HAP-1 (cell line): Measurements from ENCODE around the gene GOLGA2.

Experiments used
- DNase-seq, 2 experiments: peaks; one replicate each; pipeline ENCODE4 v3.0.0-alpha.2; 2016 to 2020; ENCODE audit warnings: low spot score in 2 of 2
- H3K27me3 ChIP-seq: fragments of 250-450 bp; sonication (Bioruptor Pico); 2 replicates; pipeline ENCODE4 v1.5.1; 2020; ENCODE audit warnings: low read depth, mild to moderate bottlenecking, moderate library complexity
- H3K36me3 ChIP-seq: fragments of 250-450 bp; sonication (Bioruptor Pico); replicated peaks from 2 replicates; pipeline ENCODE4 v1.5.1; 2020; ENCODE audit warnings: mild to moderate bottlenecking
- H3K4me1 ChIP-seq: fragments of 250-450 bp; sonication (Bioruptor Pico); 2 replicates; pipeline ENCODE4 v1.5.1; 2020; ENCODE audit warnings: mild to moderate bottlenecking
- H3K4me3 ChIP-seq: fragments of 250-450 bp; sonication (Bioruptor Pico); 2 replicates; pipeline ENCODE4 v1.5.1; 2020; ENCODE audit warnings: mild to moderate bottlenecking, moderate library complexity
- H3K9me3 ChIP-seq: fragments of 250-450 bp; sonication (Bioruptor Pico); 2 replicates; pipeline ENCODE4 v1.5.1; 2020; ENCODE audit warnings: mild to moderate bottlenecking, moderate library complexity
- in situ Hi-C: fragments of 300-500 bp; cut with MboI; formaldehyde crosslinking; loops from 3 replicates; pipeline ENCODE4 v1.14.3; 2020; ENCODE audit warnings: low sequenced_read_pairs, inconsistent platforms, mixed read lengths

Gene GOLGA2

DNA sequence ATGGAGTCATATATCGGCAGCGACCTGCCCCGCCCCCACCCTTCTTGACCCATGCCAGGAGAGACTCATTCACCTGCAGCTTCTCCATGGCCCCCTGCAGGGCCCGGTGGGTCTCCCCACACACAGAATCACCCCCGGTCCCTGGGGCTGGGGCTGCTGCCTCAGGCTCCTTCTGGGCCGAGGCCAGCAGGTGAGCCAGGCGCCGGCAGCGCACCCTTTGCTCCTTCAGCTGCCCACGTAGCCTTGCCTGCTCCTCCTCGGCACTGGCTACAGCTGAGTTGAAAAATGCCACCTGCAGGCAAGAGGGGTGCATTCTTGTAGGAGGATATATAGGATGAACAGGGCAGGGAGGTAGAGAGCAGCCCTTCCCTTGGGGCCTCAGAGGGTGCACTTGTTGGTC lies 17.9 kb downstream of the GOLGA2 start:
- no peak for DNase-seq
- Histone ChIP-seq H3K4me1 (no peaks in the 10 kb centered on the region; the same call in 1 of the 2 replicates), H3K36me3 (peaks cover 50% of the 10 kb centered on the region), H3K9me3 (no peaks in the 10 kb centered on the region), H3K27me3 (no peaks in the 10 kb centered on the region), H3K4me3 (no peak overlapping the region)
- in situ Hi-C loops, result no loop called here

DNA sequence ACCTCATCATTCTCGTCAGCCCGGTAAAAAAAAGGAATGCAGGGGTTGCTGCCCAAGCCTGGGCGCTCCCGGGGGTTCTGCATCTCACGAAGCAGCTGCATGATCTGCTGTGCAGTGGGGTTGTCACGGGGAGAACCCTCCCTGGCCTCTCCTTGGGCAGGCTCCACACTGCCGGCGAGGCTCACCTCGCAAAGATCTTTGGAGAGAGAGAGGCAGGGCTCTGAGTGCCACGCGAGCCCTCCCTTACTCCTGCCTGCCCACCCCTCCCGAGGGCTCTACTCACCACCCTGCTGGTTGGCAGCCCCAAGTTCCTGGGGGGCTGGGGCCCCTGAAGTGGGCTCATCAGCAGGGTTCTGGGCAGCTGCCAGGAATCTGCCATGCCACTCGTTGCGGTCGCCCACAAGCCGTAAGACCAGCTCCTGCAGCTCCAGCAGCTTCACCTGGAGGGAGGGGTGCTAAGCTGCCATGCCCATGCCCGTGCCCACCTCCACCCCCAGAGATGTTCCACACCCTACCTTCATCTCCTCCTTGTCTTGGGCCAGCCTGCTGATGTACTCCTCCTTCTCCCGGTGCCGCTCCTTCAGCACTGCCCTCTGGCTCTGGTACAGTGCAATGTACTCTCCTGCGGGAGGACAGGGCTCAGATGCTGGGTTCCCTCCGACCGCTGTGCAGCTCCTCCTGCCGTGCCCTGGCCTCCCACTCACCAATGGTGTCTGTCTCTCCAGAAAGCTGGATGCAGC lies 18.6 kb downstream of the GOLGA2 start:
- Histone ChIP-seq H3K9me3 (no peaks in the 10 kb centered on the region), H3K4me1 (no peaks in the 10 kb centered on the region; the same call in 1 of the 2 replicates), H3K36me3 (peaks cover 44% of the 10 kb centered on the region), H3K27me3 (no peaks in the 10 kb centered on the region), H3K4me3 (no peak overlapping the region)
- DNase-seq, result no peak
- in situ Hi-C loops, result no loop called here

DNA sequence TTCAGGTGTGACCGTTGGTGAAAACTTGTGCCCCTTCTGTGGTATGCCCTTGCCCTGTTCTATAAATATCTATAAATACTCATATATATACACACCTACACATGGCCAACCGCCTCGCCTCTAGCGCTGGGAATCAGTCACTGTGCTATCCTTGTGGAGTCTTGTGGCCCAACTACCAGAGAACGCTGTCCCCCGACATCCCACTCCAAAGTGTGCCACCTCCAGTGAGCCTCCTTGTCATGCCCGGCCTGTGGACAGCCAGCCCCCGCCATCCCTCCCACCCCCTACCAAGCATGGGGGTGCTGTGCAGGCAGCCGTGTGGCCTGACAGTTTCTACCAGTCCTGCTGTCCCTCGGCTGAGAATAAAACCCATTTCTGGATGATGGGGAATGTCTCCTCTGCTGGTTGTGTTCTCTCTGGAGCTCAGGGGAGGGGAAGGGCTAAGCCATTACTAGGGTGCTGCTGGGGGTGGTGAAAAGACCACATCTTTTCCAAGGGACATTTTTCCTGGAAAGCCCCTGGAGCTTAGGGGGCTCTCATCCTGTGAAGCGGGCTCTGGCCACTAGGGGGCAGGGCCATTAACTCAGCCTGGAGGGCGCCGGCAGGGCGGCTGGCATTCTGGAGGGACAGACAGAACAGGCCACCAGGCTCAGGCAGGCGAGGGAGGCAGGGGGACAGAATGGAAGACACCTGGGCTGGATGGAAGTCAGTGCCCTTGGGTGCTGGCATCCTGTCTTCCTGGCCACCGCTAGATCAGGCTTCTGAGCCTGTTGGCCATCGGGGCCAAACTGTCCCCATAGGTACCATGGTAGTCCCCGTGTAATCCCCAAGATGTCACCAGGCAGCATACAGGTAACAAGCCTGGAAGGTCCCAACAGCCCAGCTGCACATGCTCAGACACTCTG lies 20.7 kb downstream of the GOLGA2 start:
- H3K9me3 ChIP-seq, result no peaks in the 10 kb centered on the region
- in situ Hi-C loops, result no loop called here
- H3K4me1 ChIP-seq, result no peaks in the 10 kb centered on the region; the same call in 1 of the 2 replicates
- no peaks in the 10 kb centered on the region for H3K27me3 ChIP-seq
- peak; percentile 59 to 85 for DNase-seq
- no peak overlapping the region for H3K4me3 ChIP-seq
- peaks cover 25% of the 10 kb centered on the region for H3K36me3 ChIP-seq

DNA sequence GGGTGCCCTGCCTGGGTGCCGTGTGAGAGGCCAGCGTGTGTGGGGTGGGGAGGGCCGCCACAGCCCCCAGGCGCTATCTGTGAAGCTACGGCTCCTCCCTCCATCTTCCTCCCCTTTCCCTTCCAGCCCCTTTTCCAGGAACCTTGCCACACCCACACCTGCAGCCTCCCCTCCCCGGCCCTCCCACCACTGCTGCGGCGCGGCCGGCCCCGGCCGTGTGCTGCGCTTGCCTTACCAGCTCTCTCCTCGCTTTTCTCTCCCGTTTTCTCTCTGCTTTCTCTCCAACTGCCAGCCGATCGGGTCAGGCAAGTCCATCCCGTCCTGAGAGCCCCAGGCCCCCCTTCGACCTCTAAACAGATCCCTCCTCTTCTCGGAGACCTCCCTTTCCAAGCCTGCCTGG lies 21.4 kb downstream of the GOLGA2 start:
- Histone ChIP-seq H3K36me3 (peaks cover 18% of the 10 kb centered on the region), H3K9me3 (no peaks in the 10 kb centered on the region), H3K4me1 (no peaks in the 10 kb centered on the region; the same call in 1 of the 2 replicates), H3K4me3 (no peak overlapping the region), H3K27me3 (no peaks in the 10 kb centered on the region)
- in situ Hi-C loops, result no loop called here
- DNase-seq, result no peak

DNA sequence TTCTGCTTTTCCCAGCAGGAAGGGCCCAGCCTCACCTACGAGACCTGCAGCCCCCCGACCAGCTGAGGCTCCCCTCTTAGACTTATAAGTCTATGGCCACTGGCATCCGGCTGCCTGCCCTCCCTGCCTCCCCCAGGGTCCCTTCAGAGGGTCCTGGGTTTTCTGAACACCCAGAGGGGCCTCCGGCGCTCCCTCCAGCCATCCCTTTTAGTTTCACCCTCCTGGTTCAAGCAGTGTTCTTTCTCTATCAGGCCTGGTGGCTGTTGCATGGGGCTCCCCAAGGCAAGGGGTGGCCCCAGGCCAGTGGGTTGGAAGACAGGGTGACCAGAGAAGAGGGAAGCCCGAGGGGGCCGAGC lies 21.8 kb downstream of the GOLGA2 start:
- H3K27me3 ChIP-seq, result no peaks in the 10 kb centered on the region
- no peak overlapping the region for H3K4me3 ChIP-seq
- H3K9me3 ChIP-seq, result no peaks in the 10 kb centered on the region
- H3K4me1 ChIP-seq, result no peaks in the 10 kb centered on the region; the same call in 1 of the 2 replicates
- in situ Hi-C loops, result no loop called here
- peaks cover 14% of the 10 kb centered on the region for H3K36me3 ChIP-seq
- no peak for DNase-seq

DNA sequence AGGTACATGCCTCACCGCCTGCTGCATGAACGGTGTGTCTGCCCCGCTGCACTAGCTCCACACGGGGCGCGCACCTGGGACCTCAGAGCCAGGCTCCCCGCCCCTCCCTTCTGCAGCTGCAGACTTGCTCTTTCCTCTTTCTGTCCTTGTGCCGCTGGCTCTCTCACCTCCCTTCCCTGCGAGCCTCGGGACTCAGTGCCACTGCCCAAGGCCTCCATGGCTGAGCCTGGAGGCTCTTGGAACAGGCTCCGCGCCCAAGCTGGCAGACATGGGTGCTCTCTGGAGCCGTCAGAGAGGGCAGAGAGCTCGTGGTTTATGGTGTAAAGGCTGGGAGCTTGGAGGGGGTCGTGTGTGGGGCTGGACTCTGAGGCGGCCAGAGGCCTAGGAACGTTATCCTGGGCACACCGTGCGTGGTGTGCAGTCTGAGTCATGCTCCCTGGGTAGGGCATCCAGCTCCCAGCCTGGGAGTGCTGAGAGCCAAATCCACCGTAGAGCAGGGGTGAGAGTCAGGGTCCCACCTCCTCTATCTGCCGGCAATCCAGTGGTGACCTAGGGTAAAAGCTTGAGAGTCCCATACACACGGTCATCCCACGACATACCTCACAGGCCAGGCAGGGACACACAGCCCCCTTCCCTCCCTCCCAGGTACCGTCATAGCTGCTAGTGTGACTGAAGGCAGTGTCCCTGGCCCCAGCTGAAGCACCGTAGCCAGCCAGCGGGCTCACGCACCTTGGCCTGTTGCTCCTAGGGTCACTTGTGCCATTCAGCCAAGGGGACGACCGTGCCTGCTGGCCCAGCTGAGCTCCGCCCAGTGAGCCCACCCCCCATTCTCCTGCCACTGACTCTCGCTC lies 22.4 kb downstream of the GOLGA2 start:
- Histone ChIP-seq H3K36me3 (peaks cover 9% of the 10 kb centered on the region; the same call in 1 of the 2 replicates), H3K9me3 (no peaks in the 10 kb centered on the region), H3K4me1 (no peaks in the 10 kb centered on the region; the same call in 1 of the 2 replicates), H3K4me3 (no peak overlapping the region), H3K27me3 (no peaks in the 10 kb centered on the region)
- DNase-seq, result no peak
- in situ Hi-C loops, result no loop called here

DNA sequence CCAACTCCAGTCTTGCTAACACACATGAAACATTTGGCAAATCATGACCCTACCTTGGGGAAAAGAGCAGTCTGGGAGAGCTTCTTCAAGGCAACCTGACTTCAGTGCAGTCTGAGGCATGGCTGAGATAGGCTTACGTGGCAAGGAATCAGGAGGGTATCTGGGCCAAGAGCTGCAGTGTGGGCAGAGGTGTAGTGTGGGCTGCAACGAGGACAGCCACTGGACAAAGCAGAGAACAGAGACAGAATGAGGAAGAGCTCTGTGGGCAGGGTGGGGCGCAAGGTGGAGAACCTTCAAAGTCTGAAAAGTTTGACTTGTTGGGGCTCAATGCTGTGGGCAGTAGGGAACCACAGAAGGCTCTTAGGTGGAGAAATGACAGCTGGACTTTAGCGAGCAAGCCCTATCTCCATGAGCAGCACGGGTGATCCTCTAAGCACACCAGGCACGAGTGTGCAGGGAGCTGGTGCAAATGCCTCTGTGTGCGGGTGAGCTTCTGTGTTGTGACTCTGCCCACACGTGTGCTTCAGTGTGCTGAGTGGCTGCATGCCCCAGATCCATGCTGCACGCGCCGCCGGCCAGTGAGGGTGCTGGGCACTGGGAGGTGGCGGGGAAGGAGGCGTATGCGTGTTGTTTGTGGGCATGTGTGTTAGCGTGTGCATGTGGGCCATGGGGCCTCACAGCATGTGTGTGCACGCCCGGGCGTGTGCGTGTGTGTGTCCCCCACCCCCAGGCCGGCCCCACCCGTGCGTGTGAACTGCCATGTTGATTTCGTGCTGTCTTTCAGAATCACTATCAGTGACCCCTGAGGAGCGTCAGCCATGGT lies 23.3 kb downstream of the GOLGA2 start:
- DNase-seq, result no peak
- no peak overlapping the region for H3K4me3 ChIP-seq

DNA sequence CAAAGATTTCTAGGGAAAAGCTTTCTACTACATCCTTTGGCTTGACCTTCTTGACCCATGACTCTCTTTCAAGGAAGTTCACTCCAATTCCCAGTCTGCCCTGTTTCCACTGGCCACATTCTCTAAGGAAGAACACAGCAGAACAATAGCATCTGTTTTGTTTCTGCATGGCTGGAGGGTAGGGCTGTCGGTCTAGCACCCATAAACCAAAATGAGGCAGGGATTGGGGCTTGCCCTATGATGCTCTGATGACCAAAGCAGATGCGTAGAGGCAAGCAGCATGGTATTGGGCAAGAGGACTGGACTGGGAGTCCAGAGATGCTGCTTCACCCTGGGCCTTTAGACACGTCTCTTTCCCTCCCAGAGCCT lies 24.1 kb downstream of the GOLGA2 start:
- Histone ChIP-seq H3K9me3 (no peaks in the 10 kb centered on the region), H3K4me3 (no peak overlapping the region), H3K27me3 (no peaks in the 10 kb centered on the region), H3K36me3 (peaks cover 3% of the 10 kb centered on the region), H3K4me1 (no peaks in the 10 kb centered on the region; the same call in 1 of the 2 replicates)
- DNase-seq, result no peak
- in situ Hi-C loops, result no loop called here

More for the DNA sequence above, 23.3 kb downstream of the GOLGA2 start:
- peaks cover 7% of the 10 kb centered on the region for H3K36me3 ChIP-seq
- no peaks in the 10 kb centered on the region; the same call in 1 of the 2 replicates for H3K4me1 ChIP-seq
- in situ Hi-C loops, result no loop called here
- H3K27me3 ChIP-seq, result no peaks in the 10 kb centered on the region
- no peaks in the 10 kb centered on the region for H3K9me3 ChIP-seq

DNA sequence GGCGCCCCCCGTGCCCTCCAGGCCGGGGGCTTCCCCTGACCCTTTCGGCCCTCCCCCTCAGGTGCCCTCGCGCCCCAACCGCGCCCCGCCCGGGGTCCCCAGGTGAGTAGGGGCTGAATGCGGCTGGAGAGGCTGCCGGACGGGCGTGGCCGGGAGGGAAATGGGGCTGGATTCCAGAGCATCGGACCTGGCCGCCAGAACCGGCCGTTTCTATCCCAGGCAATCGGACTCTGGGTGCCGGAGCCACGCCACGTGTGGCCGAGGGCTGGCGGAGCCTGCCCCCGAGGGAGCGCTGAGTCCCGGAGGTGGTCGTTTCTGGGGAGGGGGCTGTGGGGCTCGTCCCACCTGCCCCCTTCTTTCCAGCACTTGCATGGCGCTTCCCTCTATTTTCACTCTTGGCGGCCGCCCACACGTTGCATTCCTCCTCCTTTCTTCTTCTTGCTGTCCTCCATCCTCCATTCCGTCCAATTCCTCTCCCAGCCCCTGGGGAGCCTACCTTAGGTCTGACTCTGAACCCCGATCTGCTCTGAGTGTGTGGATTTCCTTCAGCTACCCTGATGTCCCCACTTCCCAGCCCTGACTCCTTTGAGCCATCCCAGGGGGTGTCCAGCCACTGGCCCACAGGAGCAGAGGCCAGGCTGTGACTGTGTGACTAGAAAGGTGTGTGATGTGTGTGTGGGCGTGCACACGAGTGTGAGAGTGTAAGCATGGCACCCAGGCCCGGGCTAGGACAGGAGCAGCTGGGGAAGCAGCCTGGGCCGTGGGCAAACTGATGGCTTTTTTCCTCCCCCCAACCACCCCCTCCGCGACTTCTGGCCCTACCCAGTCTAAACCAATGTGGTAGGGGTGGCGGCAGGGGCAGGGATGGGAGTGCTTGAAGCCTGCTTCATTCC lies 24.7 kb downstream of the GOLGA2 start:
- Histone ChIP-seq H3K27me3 (no peaks in the 10 kb centered on the region), H3K9me3 (no peaks in the 10 kb centered on the region), H3K4me3 (no peak overlapping the region), H3K36me3 (peaks cover 3% of the 10 kb centered on the region; the same call in 1 of the 2 replicates), H3K4me1 (no peaks in the 10 kb centered on the region; the same call in 1 of the 2 replicates)
- in situ Hi-C loops, result no loop called here
- no peak for DNase-seq

DNA sequence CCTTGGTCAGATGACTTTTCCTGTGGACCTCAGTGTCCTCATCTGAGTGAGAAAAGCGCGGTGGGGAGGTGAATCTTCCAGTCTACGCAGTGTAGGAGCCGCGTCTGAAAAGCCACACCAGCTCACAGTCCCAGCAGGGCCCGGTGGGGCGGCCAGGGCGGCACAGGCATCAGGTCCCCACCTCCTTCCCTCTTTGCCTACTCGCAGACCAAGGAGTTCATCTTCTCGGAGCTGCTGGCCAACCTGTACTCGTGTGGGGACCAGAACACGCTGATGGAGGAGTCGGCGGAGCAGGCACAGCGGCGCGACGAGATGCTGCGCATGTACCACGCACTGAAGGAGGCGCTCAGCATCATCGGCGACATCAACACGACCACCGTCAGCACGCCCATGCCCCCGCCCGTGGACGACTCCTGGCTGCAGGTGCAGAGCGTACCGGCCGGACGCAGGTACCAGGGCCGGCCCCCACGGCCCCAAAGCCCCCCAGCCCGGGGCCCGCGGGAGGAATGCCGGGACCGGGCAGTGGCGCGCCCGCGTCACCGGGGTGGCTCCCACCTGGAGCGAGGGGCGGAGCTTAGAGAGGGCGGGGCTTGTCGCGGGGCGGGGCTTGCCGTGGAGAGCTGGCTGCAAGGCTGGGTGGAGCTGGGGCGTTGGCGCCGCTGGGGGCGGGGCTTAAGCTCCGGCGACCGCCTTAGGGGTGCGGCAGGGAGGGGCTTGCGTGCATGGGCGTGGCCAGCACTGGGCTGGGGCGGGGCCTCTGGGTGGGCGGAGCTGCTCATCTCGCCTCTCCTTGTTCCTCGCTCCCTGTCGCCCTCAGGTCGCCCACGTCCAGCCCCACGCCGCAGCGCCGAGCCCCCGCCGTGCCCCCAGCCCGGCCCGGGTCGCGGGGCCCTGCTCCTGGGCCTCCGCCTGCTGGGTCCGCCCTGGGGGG lies 25.6 kb downstream of the GOLGA2 start:
- in situ Hi-C loops, result no loop called here
- DNase-seq, result peak in 1 of 2 experiments; percentile 72
- H3K4me3 ChIP-seq, result no peak overlapping the region

DNA sequence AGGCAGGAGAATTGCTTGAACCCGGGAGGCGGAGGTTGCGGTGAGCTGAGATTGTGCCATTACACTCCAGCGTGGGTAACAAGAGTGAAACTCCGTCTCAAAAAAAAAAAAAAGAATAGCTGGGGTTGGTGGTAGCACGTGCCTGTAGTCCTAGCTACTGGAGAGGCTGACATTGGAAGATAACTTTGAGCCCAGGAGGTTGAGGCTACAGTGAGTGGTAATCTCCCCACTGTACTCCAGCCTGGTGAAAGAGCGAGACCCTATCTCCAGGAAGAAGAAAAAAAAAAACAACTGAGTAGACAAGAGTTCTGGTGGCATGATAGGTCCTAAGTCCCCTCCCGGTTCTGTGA lies 26.3 kb downstream of the GOLGA2 start:
- H3K27me3 ChIP-seq, result no peaks in the 10 kb centered on the region
- no peaks in the 10 kb centered on the region for H3K4me1 ChIP-seq
- no peak for DNase-seq
- no peak overlapping the region for H3K4me3 ChIP-seq
- in situ Hi-C loops, result no loop called here
- no peaks in the 10 kb centered on the region; the same call in 1 of the 2 replicates for H3K36me3 ChIP-seq
- H3K9me3 ChIP-seq, result no peaks in the 10 kb centered on the region

More for the DNA sequence above, 25.6 kb downstream of the GOLGA2 start:
- Histone ChIP-seq H3K9me3 (no peaks in the 10 kb centered on the region), H3K36me3 (no peaks in the 10 kb centered on the region; the same call in 1 of the 2 replicates), H3K27me3 (no peaks in the 10 kb centered on the region), H3K4me1 (no peaks in the 10 kb centered on the region)
